AG04450 (cell line): ENCODE measurements around the gene SMIM36. TPM values are rescaled to one million over a fixed set of nuclear protein-coding genes. Genes with fewer than 3 reads are reported as not detected.

ENCODE experiments used
- CTCF ChIA-PET: fragments of 300-600, 350-600 bp; formaldehyde crosslinking; extraction: SDS; loops from one replicate; lab custom pipeline; 2022; ENCODE audit warnings: antibody characterized with exemption, inconsistent platforms; lab: Charles Lee
- POLR2A ChIA-PET: fragments of 350-600 bp; formaldehyde crosslinking; extraction: SDS; loops from one replicate; lab custom pipeline; 2021; ENCODE audit warnings: antibody characterized with exemption, inconsistent platforms; lab: Yijun Ruan, JAX
- DNase-seq: peaks from one replicate; pipeline ENCODE4 v3.0.0-alpha.2; 2011; ENCODE audit warnings: low read depth, low spot score
- H3K27ac ChIP-seq: one replicate; pipeline ENCODE4 v1.5.1; 2012; ENCODE audit warnings: low read depth, low read length, control low read depth
- H3K27me3 ChIP-seq: one replicate; pipeline ENCODE4 v1.6.0; 2012; ENCODE audit warnings: low read length; ENCODE audit not compliant: control insufficient read depth, insufficient read depth
- H3K4me3 ChIP-seq: 2 replicates; pipeline ENCODE4 v1.5.1; 2011; ENCODE audit warnings: mild to moderate bottlenecking, low read depth, low read length, control low read depth
- H3K9me3 ChIP-seq: 2 replicates; pipeline ENCODE4 v1.5.1; 2012; ENCODE audit warnings: low read length; ENCODE audit not compliant: control insufficient read depth, insufficient read depth
- polyA plus RNA-seq: library from polyadenylated mRNA; depleted of rRNA; stranded (reverse); fragments of >200 nt; gene quantifications from 2 replicates; pipeline ENCODE4 v1.2.3, GENCODE V29; 2011
- TF ChIP-seq, protein P1 (sequence below): IDR thresholded peaks from 2 replicates; pipeline ENCODE4 v1.5.1; 2011; ENCODE audit warnings: low read depth, low read length, control low read depth, inconsistent platforms

The SMIM36 gene
- polyA plus RNA-seq, 1 experiment: not detected

DNA sequence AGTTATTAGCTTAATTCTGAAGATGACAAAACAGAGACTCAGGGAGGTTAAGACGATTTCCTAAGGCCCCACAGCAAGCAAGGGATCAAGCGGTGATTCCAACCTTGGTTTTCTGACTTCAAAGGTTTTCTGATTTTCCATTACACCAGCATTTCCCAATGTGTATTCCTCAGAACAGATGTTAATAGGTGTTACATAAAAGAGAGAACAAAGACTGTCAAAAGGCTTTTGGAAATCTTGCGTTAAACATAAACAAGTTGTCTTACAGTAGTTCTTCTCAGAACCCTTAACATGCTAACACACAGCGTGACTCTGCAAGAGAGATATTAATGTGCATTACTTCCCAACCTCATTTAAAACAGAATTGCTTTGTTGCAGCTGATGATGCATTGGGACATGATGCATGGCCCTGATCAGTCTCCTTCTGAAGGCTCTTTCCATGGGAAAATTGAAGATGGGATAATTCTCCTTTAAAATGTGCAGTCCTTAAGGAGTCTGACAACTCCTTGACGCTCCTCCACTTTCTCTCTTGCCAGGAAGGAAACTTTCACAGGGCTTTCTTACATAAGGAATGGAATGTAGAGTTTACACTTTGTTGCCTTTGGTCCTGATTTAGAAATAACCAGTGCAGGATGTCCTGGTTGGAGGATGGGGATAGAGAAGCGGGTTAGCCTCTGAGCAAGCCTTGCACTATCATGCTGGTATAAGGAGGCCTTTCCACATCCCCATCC, 68.1 kb downstream of the SMIM36 start:
- no peaks in the 10 kb centered on the region for H3K27me3 ChIP-seq

DNA sequence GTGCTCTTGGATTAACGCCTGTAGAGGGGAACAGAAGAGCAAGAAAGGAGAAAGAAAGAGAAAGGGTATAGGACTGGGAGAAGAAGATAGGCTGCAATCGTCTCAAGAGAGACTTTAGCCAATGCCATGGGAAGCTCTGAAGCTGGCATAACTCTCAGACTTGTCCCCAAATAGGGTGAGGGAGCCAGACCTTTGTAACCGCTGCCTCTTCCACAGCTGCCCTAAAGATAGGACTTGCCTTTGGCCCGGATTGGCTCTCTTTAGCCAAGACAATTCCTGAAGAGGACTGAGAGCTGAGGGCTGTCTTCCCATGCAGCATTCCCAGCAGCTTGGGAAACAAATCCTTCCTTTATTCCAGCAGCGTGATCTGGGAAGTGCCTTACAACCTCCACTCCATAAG, 68.8 kb downstream of the SMIM36 start:
- no peaks in the 10 kb centered on the region for H3K9me3 ChIP-seq
- ChIA-PET CTCF (interaction anchor here (0.7 to 1.0 kb wide), 2 partner anchors 10 to 53 kb away, joined by 3 to 7 read pairs; no protein-coding TSS in a partner anchor), POLR2A (interaction anchor here (1.3 to 2.3 kb wide), 3 partner anchors 9 to 12 kb away, joined by 5 to 14 read pairs (median 8); no protein-coding TSS in a partner anchor)
- DNase-seq: no peak
- TF ChIP-seq, protein P1, sequence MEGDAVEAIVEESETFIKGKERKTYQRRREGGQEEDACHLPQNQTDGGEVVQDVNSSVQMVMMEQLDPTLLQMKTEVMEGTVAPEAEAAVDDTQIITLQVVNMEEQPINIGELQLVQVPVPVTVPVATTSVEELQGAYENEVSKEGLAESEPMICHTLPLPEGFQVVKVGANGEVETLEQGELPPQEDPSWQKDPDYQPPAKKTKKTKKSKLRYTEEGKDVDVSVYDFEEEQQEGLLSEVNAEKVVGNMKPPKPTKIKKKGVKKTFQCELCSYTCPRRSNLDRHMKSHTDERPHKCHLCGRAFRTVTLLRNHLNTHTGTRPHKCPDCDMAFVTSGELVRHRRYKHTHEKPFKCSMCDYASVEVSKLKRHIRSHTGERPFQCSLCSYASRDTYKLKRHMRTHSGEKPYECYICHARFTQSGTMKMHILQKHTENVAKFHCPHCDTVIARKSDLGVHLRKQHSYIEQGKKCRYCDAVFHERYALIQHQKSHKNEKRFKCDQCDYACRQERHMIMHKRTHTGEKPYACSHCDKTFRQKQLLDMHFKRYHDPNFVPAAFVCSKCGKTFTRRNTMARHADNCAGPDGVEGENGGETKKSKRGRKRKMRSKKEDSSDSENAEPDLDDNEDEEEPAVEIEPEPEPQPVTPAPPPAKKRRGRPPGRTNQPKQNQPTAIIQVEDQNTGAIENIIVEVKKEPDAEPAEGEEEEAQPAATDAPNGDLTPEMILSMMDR: no peak
- no peaks in the 10 kb centered on the region for H3K27me3 ChIP-seq
- no peak overlapping the region for H3K4me3 ChIP-seq
- peak overlapping the region; percentile 73 for H3K27ac ChIP-seq

More for the DNA sequence above, 68.1 kb downstream of the SMIM36 start:
- TF ChIP-seq, protein P1: no peak
- ChIA-PET POLR2A (interaction anchor here (0.9 to 2.3 kb wide), 3 partner anchors 9 to 11 kb away, joined by 3 to 14 read pairs (median 5); no protein-coding TSS in a partner anchor), CTCF (interaction anchor here (1.0 kb wide), 1 partner anchor 11 kb away, joined by 3 read pairs; no protein-coding TSS in a partner anchor)
- DNase-seq: no peak
- no peaks in the 10 kb centered on the region for H3K9me3 ChIP-seq
- H3K4me3 ChIP-seq: no peak overlapping the region
- peak overlapping the region; percentile 73 for H3K27ac ChIP-seq

DNA sequence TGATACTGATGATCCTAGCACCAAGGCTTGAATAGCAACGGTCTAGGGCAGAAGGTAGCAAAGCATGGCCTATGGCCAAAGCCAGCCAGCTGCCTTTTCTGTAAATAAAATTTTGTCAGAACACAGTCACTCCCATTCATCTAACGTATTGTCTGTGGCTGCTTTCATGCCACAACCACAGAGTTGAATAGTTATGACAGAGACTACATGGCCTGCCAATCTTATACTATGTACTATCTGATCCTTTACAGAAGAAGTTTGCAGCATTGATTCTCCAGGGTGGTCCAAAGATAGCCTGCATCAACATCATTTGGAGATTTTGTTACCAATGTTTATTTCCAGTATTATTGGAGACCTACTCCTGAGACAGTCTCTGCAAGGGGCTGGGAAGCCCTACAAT, 69.7 kb downstream of the SMIM36 start:
- no peaks in the 10 kb centered on the region for H3K27me3 ChIP-seq
- no peak for DNase-seq
- TF ChIP-seq, protein P1: no peak
- ChIA-PET CTCF (no interaction called here), POLR2A (interaction anchor here (1.3 to 2.3 kb wide), 2 partner anchors 8 to 13 kb away, joined by 8 to 14 read pairs; no protein-coding TSS in a partner anchor)
- H3K9me3 ChIP-seq: no peaks in the 10 kb centered on the region
- H3K4me3 ChIP-seq: no peak overlapping the region
- H3K27ac ChIP-seq: no peak overlapping the region

DNA sequence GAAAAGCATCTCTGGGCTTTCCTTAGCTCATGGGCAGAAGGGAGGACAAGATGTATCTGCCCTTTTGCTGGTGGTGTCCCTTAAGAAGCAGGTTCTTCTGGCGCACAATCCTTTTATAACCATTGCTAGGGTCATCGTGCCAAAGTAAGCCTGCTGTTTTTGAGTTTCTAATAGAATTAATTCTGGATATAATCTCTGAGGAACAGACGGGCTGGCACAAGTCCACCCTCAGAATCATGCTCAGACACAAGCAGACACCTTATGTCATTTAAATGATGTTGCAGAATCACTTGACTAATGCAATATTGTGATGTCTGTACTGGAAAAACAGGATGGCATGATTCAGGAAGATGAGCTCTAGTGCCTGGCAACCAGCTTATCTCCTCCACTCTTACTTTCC, 70.9 kb downstream of the SMIM36 start:
- CTCF ChIA-PET: interaction anchor here (0.6 to 0.8 kb wide), 2 partner anchors 87 to 88 kb away, joined by 3 to 4 read pairs; no protein-coding TSS in a partner anchor
- no peak for DNase-seq

More for the DNA sequence above, 70.9 kb downstream of the SMIM36 start:
- Histone ChIP-seq H3K4me3 (no peak overlapping the region), H3K27me3 (no peaks in the 10 kb centered on the region), H3K9me3 (no peaks in the 10 kb centered on the region), H3K27ac (no peak overlapping the region)
- TF ChIP-seq, protein P1: no peak
- POLR2A ChIA-PET: interaction anchor here (1.3 kb wide), 1 partner anchor 12 kb away, joined by 3 read pairs; no protein-coding TSS in a partner anchor
